ENCODE results near the gene NDC1.

- TF ChIP-seq CTCF (conservative IDR thresholded peaks at IDR 0.05 in 1 of 2, IDR thresholded peaks at IDR 0.05 in 1 of 2; ENCODE audit: extremely low read depth in 1 of 2, insufficient read depth in 1 of 2, low read depth in 1 of 2, low read length in 2 of 2) (no peak), EZH2 (IDR thresholded peaks at IDR 0.05; ENCODE audit: borderline replicate concordance, low read length) (no peak)
Observed at GRCh38 chr1:53728702-53729455, 109.2 kb downstream of the NDC1 start.

All from mammary epithelial cell (primary cell).